Activated CD4-positive, alpha-beta T cell treated with anti-CD3 and anti-CD28 coated beads, Interleukin-2, amount 50 U/mL, for 4 hours (primary cell): ENCODE data around the gene CST4.
"Not testable (repeated sequence)": the region's sequence is repeated elsewhere in the genome, so short reads cannot be mapped to it uniquely, and the experiment has no call there.

ENCODE experiments used
- DNase-seq, 2 experiments: peaks; one replicate each; pipeline ENCODE4 v3.0.0-alpha.2; 2020

CST4 gene

DNA sequence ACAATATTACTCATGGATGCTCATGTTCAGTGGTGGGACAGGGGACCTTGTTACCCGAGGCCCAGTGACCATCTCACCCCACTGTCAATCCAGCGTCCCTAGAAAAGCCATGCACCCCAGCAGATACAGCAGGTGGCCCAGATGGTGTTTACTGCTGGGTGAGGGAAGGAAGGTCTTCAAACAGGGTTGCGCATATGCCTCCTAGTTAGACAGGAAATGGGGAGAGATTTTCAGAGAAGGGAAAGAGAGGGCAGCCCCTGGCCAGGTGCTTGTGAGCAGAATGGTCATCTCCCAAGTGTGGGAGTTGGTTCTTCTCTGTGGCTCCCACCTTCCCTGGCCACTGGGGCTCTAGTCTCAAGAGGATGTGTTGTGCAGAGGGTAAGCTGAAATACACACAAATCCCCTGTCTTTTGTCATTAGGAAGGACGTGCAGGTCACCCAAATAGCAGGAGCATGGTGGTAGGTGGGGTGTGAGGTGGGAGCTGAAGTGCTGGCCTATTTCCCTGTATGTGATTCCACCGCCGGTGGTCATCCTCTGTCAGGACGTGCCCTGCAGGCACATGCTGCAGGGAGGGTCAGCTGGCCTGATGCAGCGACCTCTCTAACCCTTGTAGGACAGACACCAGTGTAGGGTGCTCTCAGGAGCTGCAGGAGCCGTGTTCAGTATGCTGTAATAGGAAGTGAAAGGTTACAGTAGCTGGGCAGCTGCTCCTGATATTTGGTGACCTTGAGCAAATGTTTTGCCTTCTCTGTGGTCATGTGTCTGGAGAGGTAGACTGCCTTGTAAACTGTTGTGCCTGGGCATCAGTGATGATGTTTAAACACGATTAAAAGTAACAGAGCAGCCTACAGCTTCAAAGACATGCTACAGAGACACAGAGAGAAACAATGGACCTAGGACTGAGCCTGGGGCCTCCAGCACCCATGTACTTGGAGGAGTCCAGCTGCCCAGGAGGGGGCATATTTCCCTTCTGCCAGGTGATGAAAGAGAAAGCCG is 47.9 kb downstream of the CST4 start:
- no peak for DNase-seq

DNA sequence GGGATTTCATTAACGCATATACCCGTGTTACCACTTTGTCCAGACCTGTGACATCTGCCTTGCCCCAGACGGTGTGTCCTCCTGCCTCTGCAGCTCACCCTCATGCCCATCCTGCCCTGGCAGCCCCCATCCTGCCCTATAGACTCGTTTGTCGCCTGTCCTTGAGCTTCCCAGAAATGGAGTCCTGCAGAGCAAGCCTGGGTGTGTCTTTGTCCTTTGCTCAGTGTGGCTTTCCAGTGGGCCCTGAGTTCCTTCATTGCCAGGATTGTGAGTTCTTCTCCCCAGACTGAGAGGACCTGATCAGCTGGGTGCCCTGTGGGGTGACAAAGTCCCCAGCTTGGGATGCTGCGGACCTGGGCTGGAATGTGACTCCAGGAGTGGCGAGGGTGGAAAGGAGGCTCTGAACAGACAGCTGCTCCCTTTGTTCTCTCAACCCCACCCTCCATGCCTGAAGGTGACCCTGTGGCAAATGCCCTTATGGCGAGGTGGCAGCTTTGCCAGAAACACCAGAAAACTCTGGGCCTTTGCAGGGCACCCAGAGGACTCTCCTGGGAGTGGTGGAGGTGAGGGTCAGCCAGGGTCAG is 48.7 kb downstream of the CST4 start:
- DNase-seq: no peak

DNA sequence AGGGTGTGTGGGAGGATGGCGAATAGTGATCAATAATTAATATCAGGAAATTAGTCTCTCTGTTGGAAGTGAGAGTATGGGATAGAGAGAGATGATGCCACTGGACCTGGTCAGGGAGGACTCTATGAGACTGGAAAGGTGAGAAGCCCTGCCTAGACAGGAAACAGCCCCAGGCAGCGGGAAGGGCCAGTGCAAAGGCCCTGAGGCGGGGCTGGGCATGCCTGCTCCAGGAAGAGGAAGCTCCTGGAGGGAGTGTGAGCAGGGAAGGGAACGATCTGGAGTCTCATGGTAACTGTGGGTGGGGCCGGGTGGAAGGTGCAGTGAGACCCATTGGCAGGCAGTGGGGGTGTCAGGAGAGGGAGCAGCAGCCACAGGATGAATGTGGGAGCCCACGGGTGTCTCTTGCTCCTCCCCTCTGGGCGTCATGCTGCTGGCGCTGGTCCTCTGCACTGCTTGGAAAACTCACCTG is 49.3 kb downstream of the CST4 start:
- no peak for DNase-seq

DNA sequence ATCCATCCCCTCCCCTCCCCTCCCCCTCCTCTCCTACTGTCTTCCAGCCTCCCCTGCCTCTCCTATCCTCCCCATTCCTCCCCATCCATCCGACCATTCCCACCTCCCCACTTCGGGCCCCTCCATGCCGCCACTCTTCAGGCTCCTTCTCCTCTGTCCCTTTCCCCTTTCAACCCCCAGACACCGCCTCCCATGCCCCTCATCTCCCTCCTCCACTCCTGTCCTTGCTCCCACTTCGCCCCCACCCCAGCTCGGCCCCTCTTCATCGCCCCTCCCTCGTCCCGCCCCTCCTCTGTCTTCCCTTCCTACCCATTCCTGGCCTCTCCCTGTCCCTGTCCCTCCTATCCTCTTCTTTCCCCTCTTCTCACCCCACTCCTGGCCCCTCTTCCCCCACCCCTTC is 50.5 kb downstream of the CST4 start:
- no peak for DNase-seq

DNA sequence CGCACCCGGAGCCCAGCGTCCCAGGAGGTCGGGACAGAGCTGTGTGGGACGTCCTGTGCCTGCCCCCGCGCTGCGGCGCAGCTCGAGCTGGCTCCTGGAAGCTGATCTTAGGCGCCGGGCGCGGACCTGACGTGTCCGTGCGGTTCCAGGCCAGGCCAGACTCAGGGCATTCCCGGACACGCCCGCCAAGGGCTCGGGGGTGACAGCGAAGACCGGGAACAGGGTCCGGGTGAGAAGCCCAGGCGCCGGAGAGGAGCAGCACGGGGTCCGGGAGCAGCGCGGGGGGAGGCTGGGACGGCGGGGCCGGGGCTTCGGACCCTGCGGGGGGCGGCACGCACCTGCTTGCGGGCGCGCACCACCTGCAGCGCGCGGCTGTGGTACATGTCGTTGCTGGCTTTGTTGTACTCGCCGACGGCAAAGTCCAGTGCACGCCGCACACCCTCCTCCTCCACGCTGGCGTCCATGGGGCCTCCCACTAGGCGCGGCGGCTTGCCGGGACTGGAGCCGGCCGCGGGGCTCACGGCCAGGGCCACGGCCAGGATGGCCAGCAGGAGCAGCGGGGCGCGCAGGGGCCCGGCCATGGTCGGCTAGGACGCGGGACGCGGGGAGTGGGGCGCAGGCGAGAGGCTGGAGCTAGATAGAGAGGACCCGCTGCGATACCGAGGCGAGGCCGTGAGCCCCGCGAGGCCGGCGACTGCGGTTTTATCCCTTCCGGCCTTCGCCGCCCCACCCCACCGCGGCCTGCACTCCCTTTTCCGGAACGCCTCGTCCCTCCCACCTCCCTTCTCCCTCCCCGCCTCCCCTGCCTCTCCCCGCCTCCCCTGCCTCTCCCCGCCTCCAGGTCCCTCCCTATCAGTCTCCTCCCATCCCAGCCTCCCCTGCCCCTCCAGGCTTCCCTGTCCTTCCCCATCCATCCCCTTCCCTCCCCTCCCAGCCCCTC is 51.3 kb downstream of the CST4 start, which contains the start of gene CST3:
CST3 (minus strand) TSS at position 674 of the 940 bp plus-strand sequence; CDS start at position 581, 93 bp downstream.
- no peak for DNase-seq

DNA sequence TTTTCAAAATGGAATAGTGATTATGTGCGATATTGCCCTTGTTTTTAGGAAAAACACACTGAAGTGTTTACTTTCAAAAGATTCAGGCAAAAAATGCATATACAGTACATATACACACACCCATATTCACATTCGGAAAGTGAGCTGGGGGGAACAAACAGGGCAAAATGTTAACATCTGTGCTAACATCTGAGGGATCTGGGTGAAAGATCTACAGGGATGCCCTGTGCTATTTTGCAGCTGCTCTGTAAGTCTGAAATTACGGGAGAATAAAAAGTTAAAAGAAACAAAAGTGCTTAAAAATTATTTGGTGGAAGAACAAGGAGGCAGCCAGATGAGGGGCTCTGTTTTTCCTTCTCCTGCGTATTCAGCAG is 51.9 kb downstream of the CST4 start:
- DNase-seq: no peak

DNA sequence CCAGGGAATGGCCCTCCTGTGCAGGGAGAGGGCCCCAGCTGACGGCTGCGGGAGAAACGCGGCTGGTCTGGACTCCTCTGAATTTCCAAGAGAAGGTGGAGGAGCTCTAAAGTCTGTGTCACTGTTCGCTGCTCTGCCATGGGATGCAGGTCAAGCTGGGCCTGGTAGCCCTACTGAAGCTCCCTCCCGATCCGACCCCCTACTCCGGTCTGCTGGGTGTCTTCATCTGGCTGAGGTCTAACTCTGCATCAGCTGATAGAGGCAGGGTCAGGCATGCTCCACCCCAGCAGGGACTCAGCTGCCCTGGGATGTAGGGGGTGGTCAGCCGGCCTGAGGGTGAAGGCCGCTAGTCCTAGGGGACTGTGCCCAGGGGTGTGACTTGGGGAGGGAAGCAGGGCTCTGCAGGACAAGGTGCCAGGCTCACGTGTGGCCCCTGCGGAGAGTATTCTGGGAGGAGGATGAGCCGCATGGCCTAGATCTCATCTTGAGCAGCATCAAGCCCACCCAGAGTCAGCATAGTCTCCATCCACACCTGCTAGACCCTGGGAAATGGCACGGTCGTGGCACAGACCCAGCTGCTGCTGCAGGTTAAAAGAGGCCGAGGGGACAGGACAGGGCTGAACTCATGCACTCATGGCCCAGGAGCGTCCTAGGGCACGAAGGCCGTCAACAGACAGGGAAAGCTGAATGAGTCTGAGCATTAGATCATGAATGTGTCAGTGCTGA is 52.5 kb downstream of the CST4 start:
- no peak for DNase-seq

DNA sequence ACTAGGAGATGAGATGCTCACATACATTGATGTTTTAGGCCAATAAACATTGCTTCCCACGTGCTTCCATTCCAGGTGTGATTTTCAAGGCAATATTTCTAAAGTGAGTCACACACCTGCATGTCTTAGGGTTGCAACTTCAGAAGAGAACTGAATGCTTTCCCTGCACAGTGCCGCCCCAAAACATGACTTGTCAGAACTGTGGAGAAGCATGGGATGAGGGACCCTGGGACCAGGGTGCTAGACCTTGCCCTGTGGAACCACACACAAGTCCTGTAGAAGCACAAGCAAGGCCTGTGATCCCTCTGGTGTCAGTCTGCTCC is 53.1 kb downstream of the CST4 start:
- not testable (repeated sequence) for DNase-seq
